H4 (cell line): Measurements from ENCODE around the gene DAP. TPM values are rescaled to one million over a fixed set of nuclear protein-coding genes. Genes with fewer than 3 reads are reported as not detected.

Experiments used
- DNase-seq: peaks from one replicate; pipeline ENCODE4 v3.0.0-alpha.2; 2015; ENCODE audit warnings: low spot score
- total RNA-seq: library from RNA; depleted of rRNA; stranded (reverse); fragments of >200 nt; shearing (Covaris generic); gene quantifications from 2 replicates; pipeline ENCODE4 v1.2.3, GENCODE V29; 2014

DAP gene
- total RNA-seq, 1 experiment from 2014 or later, result 38.0 TPM

GRCh38 chr5:10690460-10691440 lies 70.3 kb downstream of the DAP start:
- no peak for DNase-seq

GRCh38 chr5:10689391-10690081 lies 71.5 kb downstream of the DAP start:
- DNase-seq, result peak; percentile 83

- no peak for DNase-seq
These were observed 72.3 kb downstream of the DAP start for GRCh38 chr5:10688651-10689171.

- no peak for DNase-seq
These were observed 74.1 kb downstream of the DAP start for GRCh38 chr5:10686890-10687289.

- no peak for DNase-seq
These were observed 75.9 kb downstream of the DAP start for GRCh38 chr5:10685115-10685521.

- no peak for DNase-seq
These were observed 76.5 kb downstream of the DAP start for GRCh38 chr5:10684303-10685086.

- DNase-seq, result no peak
These were observed 78.1 kb downstream of the DAP start for GRCh38 chr5:10682801-10683525.

- no peak for DNase-seq
These were observed 79.0 kb downstream of the DAP start for GRCh38 chr5:10681731-10682679.

GRCh38 chr5:10680876-10681481 lies 80.1 kb downstream of the DAP start:
- no peak for DNase-seq

GRCh38 chr5:10679336-10679988 lies 81.6 kb downstream of the DAP start:
- DNase-seq, result no peak

GRCh38 chr5:10678244-10678643 lies 82.8 kb downstream of the DAP start:
- DNase-seq, result peak; percentile 42

GRCh38 chr5:10677533-10677932 lies 83.5 kb downstream of the DAP start:
- DNase-seq, result no peak

GRCh38 chr5:10676946-10677345 lies 84.1 kb downstream of the DAP start:
- no peak for DNase-seq

- no peak for DNase-seq
These were observed 84.8 kb downstream of the DAP start for GRCh38 chr5:10676224-10676623.

GRCh38 chr5:10675177-10675700 lies 85.8 kb downstream of the DAP start:
- no peak for DNase-seq

- DNase-seq, result no peak
These were observed 86.5 kb downstream of the DAP start for GRCh38 chr5:10674582-10674981.

GRCh38 chr5:10674096-10674495 lies 86.9 kb downstream of the DAP start:
- no peak for DNase-seq

- no peak for DNase-seq
These were observed 87.6 kb downstream of the DAP start for GRCh38 chr5:10673407-10673806.

- DNase-seq, result no peak
These were observed 88.0 kb downstream of the DAP start for GRCh38 chr5:10673017-10673389.
